ENCODE measurements around the gene SYTL3.
"Not testable (repeated sequence)": the region's sequence is repeated elsewhere in the genome, so short reads cannot be mapped to it uniquely, and the experiment has no call there.

SYTL3 gene

DNA sequence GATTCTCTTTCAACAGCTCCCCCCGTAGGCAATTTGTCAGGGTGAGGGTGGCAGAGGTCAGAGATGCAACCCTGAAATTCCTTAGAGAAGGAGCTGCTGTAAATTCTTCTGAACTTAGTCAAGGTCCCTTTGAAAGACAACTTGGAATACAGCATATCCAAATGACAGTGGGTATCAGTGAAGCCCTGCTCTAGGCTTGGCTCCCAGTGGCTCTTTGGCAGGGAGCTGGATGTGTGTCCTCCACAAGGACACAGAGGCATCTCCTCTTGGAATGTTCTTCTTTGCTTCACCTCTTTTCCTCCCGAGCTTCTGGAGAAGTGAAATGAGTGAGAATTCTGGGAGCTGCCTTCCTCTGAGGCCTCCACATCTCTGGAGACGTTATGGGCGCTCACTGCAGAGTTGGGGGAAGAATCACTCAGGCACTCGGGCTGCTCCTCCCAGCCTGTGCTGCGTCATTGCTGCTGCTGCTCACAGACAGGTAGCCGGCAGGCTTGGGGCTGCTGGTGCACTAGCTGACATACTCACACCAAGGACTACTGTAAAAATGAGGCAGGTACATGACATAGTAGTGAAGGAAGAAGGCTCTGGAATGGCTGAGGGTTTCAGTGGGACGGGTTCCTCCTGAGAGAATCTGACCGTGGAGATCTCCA, 39.4 kb upstream of the SYTL3 start:
- Histone ChIP-seq H3K4me3 (ENCODE audit: insufficient read depth, low read depth, low read length) (no peak overlapping the region), H3K9me3 (ENCODE audit: control insufficient read depth, low read length) (no peaks in the 10 kb centered on the region), H3K27ac (ENCODE audit: insufficient read depth, low read depth, low read length, poor library complexity, severe bottlenecking) (no peak overlapping the region), H3K27me3 (ENCODE audit: control insufficient read depth, insufficient read depth, low read length, poor library complexity, severe bottlenecking) (no peaks in the 10 kb centered on the region), H3K36me3 (ENCODE audit: control insufficient read depth, insufficient read depth, low read length) (peaks cover 21% of the 10 kb centered on the region), H3K4me1 (ENCODE audit: control insufficient read depth, insufficient read depth, low read length) (peaks cover 14% of the 10 kb centered on the region)
- WGBS, 2 experiments, result 89% methylated on average over 9 of the region's 9 CpGs

DNA sequence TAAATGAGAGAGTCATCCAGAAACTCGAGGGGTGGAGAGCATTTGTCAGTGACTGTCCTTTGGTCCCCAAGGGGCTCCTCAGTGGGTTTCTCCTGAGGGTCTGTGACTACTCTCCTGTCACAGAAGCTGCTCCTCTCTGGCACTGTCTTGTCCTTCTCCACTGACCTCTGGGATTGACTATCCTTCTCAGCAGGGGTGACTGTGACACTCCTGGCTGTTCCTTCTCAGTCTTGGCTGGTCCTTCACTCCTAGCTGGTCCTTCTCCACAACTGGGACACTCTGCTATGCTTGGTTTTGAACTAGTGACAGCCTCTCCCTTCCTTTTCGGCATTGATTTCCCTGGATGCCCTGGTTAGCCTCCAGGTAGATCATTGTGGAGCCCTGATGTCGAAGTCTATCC, 38.8 kb upstream of the SYTL3 start:
- peaks cover 15% of the 10 kb centered on the region for H3K36me3 ChIP-seq (ENCODE audit: control insufficient read depth, insufficient read depth, low read length)
- 91 to 96% methylated on average over 3 of the region's 3 CpGs for WGBS, 2 experiments
- H3K4me1 ChIP-seq (ENCODE audit: control insufficient read depth, insufficient read depth, low read length), result peaks cover 14% of the 10 kb centered on the region
- no peak overlapping the region for H3K4me3 ChIP-seq (ENCODE audit: insufficient read depth, low read depth, low read length)
- no peaks in the 10 kb centered on the region for H3K27me3 ChIP-seq (ENCODE audit: control insufficient read depth, insufficient read depth, low read length, poor library complexity, severe bottlenecking)
- H3K27ac ChIP-seq (ENCODE audit: insufficient read depth, low read depth, low read length, poor library complexity, severe bottlenecking), result peak overlapping the region; percentile 81
- H3K9me3 ChIP-seq (ENCODE audit: control insufficient read depth, low read length), result no peaks in the 10 kb centered on the region

DNA sequence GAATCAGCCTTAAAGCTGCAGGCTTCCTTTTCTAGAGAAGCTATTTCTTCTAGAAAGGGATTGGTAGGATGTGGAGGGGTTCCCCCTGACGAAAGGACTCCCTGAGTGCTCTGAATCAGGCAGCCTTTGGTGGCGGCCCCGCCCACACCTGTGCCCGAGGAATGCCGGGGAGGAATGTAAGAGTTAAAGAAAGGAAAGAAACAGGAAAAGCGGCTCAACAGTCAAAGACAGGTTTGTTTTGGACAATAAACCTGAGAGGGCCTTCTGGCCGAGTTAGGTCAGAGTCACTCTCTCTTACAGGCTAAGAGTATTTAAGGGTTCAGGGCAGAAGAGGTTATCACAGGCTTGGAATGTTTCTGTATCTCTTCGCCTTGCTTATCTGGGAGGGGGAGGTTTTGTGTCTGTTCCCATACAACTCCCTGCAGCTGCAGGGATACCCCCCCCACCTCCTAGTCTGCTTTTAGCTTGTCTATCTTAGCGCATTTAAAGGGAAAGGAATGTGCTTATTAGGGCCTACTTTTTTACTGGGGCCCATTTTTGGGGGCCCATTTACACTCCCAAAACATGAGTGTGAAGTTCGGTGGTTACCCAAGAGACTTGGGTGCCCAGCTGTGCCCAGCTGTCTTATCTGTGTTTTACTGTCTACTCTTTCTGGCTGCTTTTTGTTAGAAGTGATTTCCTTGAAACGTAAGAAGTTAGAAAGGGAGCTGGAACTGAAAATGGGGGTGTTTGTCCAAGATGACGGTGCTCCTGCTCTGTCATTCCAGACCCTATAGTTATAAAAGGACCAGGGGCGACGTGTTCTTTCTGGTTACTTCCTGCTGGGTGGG, 38.1 kb upstream of the SYTL3 start:
- WGBS, 2 experiments, result 47 to 51% methylated on average over 13 to 14 of the region's 14 CpGs

DNA sequence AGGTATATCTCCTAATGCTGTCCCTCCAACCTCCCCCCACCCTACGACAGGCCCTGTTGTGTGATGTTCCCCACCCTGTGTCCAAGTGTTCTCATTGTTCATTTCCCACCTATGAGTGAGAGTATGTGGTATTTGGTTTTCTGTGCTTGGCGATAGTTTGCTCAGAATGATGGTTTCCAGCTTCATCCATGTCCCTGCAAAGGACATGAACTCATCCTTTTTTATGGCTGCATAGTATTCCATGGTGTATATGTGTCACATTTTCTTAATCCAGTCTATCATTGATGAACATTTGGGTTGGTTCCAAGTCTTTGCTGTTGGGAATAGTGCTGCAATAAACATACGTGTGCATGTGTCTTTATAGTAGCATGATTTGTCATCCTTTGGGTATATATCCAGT, 35.2 kb upstream of the SYTL3 start:
- peaks cover 14% of the 10 kb centered on the region for H3K4me1 ChIP-seq (ENCODE audit: control insufficient read depth, insufficient read depth, low read length)
- H3K4me3 ChIP-seq (ENCODE audit: insufficient read depth, low read depth, low read length); H3K27ac ChIP-seq (ENCODE audit: insufficient read depth, low read depth, low read length, poor library complexity, severe bottlenecking); H3K36me3 ChIP-seq (ENCODE audit: control insufficient read depth, insufficient read depth, low read length); H3K9me3 ChIP-seq (ENCODE audit: control insufficient read depth, low read length); H3K27me3 ChIP-seq (ENCODE audit: control insufficient read depth, insufficient read depth, low read length, poor library complexity, severe bottlenecking): not testable (repeated sequence)
- 95% methylated on average over 1 to 3 of the region's 3 CpGs for WGBS, 2 experiments

More for the DNA sequence above, 38.1 kb upstream of the SYTL3 start:
- no peaks in the 10 kb centered on the region for H3K9me3 ChIP-seq (ENCODE audit: control insufficient read depth, low read length)
- no peaks in the 10 kb centered on the region for H3K27me3 ChIP-seq (ENCODE audit: control insufficient read depth, insufficient read depth, low read length, poor library complexity, severe bottlenecking)
- peaks cover 14% of the 10 kb centered on the region for H3K4me1 ChIP-seq (ENCODE audit: control insufficient read depth, insufficient read depth, low read length)
- H3K4me3 ChIP-seq (ENCODE audit: insufficient read depth, low read depth, low read length), result no peak overlapping the region
- peak overlapping the region; percentile 81 for H3K27ac ChIP-seq (ENCODE audit: insufficient read depth, low read depth, low read length, poor library complexity, severe bottlenecking)
- peaks cover 8% of the 10 kb centered on the region for H3K36me3 ChIP-seq (ENCODE audit: control insufficient read depth, insufficient read depth, low read length)

DNA sequence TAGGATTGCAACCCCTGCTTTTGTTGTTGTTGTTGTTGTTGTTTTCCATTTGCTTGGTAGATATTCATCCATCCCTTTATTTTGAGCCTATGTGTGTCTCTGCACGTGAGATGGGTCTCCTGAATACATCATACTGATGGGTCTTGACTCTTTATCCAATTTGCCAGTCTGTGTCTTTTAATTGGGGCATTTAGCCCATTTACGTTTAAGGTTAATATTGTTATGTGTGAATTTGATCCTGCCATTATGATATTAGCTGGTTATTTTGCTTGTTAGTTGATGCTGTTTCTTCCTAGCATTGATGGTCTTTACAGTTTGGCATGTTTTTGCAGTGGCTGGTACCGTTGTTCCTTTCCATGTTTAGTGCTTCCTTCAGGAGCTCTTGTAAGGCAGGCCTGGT, 31.6 kb upstream of the SYTL3 start:
- not testable (repeated sequence) for H3K9me3 ChIP-seq (ENCODE audit: control insufficient read depth, low read length); H3K4me3 ChIP-seq (ENCODE audit: insufficient read depth, low read depth, low read length); H3K36me3 ChIP-seq (ENCODE audit: control insufficient read depth, insufficient read depth, low read length); H3K4me1 ChIP-seq (ENCODE audit: control insufficient read depth, insufficient read depth, low read length); H3K27ac ChIP-seq (ENCODE audit: insufficient read depth, low read depth, low read length, poor library complexity, severe bottlenecking); H3K27me3 ChIP-seq (ENCODE audit: control insufficient read depth, insufficient read depth, low read length, poor library complexity, severe bottlenecking)
- WGBS, 2 experiments, result 95 to 97% methylated on average over 3 of the region's 3 CpGs

DNA sequence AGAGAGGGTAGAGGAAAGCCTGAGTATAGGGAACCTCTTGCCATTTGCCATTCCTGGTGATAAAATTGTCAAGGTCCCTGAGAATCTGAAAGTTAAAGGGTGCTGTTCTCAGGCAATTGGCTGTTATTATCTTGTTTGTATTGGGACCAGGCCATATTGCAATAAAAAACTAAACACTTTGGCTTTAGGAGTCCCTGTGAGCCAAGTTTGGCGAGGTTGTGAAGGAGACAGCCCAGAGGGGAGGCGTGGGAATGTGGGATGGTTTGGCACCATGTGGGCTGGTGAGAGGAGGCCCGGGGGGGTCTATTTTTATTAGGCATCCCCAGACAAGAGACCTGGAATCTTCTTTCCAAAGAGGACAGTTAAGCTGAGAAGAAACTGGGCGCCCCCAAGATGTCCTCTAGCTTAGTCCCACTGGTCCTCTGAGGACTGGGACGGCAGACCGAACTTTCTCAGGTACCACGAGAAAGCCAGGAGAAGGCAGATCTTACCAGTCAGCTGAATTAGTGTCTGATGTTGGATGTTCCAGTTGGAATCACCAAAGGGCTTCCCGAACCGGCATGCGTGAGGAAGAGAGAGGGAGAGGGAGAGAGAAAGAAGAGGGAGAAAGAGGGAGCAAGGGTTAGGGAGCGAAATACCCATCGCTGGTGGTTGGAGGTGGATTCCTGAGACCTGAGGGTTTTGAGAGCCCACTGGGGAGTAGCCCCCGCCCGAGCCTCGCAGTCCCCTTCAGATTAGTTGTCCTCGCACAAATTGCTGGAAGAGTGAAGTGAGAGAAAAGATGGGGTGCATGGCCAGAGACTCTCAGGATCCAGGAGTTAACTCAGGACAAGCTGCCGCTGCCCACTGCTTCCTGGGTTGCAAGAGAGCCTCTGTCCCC, 29.7 kb upstream of the SYTL3 start:
- Histone ChIP-seq H3K4me3 (ENCODE audit: insufficient read depth, low read depth, low read length) (no peak overlapping the region), H3K27me3 (ENCODE audit: control insufficient read depth, insufficient read depth, low read length, poor library complexity, severe bottlenecking) (no peaks in the 10 kb centered on the region), H3K4me1 (ENCODE audit: control insufficient read depth, insufficient read depth, low read length) (no peaks in the 10 kb centered on the region), H3K36me3 (ENCODE audit: control insufficient read depth, insufficient read depth, low read length) (no peaks in the 10 kb centered on the region), H3K9me3 (ENCODE audit: control insufficient read depth, low read length) (no peaks in the 10 kb centered on the region), H3K27ac (ENCODE audit: insufficient read depth, low read depth, low read length, poor library complexity, severe bottlenecking) (no peak overlapping the region)
- 96% methylated on average over 17 of the region's 17 CpGs for WGBS, 2 experiments

DNA sequence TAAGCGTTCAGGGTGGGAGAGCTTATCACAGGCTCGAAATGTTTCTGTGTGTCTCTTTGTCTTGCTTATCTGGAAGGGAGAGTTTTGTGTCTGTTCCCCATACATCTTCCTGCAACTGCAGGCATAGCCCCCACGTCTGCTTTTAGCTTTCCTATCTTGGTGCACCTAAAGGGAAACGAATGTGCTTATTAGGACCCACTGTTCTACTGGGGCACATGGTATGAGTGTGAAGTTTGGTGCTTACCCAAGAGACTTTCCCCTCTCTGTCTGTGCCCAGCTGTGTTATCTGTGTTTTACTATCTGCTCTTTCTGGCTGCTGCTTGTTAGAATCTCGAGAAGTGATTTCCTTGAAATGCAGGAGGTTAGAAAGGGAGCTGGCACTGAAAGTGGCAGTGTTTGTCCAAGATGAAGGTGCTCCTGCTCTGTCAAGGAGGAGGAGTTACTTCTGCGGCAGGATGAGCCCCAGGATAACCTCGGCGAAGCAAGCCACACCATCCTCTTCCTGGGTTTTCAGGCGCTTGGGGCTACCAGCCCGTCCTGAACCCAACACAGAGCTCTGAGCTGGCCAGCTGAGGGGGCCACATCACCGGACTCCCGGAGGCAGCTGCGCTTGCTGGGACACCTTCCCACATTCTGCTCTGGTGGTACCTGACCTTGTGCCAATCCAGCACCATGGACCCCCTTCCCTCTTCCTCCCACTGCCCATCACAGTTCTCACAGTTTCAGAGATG, 28.7 kb upstream of the SYTL3 start:
- Histone ChIP-seq H3K27me3 (ENCODE audit: control insufficient read depth, insufficient read depth, low read length, poor library complexity, severe bottlenecking) (no peaks in the 10 kb centered on the region), H3K4me1 (ENCODE audit: control insufficient read depth, insufficient read depth, low read length) (no peaks in the 10 kb centered on the region), H3K27ac (ENCODE audit: insufficient read depth, low read depth, low read length, poor library complexity, severe bottlenecking) (no peak overlapping the region), H3K4me3 (ENCODE audit: insufficient read depth, low read depth, low read length) (no peak overlapping the region), H3K36me3 (ENCODE audit: control insufficient read depth, insufficient read depth, low read length) (peaks cover 5% of the 10 kb centered on the region), H3K9me3 (ENCODE audit: control insufficient read depth, low read length) (no peaks in the 10 kb centered on the region)
- 91 to 93% methylated on average over 13 of the region's 13 CpGs for WGBS, 2 experiments

- H3K27me3 ChIP-seq (ENCODE audit: control insufficient read depth, insufficient read depth, low read length, poor library complexity, severe bottlenecking), result no peaks in the 10 kb centered on the region
- no peak overlapping the region for H3K4me3 ChIP-seq (ENCODE audit: insufficient read depth, low read depth, low read length)
- WGBS, 2 experiments, result 96 to 97% methylated on average over 24 of the region's 25 CpGs
- no peak overlapping the region for H3K27ac ChIP-seq (ENCODE audit: insufficient read depth, low read depth, low read length, poor library complexity, severe bottlenecking)
- peaks cover 5% of the 10 kb centered on the region for H3K36me3 ChIP-seq (ENCODE audit: control insufficient read depth, insufficient read depth, low read length)
- H3K9me3 ChIP-seq (ENCODE audit: control insufficient read depth, low read length), result no peaks in the 10 kb centered on the region
- H3K4me1 ChIP-seq (ENCODE audit: control insufficient read depth, insufficient read depth, low read length), result no peaks in the 10 kb centered on the region
Measured at GRCh38 chr6:158621694-158622544, 27.9 kb upstream of the SYTL3 start.

- Histone ChIP-seq H3K4me1 (ENCODE audit: control insufficient read depth, insufficient read depth, low read length) (no peaks in the 10 kb centered on the region), H3K9me3 (ENCODE audit: control insufficient read depth, low read length) (no peaks in the 10 kb centered on the region), H3K4me3 (ENCODE audit: insufficient read depth, low read depth, low read length) (no peak overlapping the region), H3K27ac (ENCODE audit: insufficient read depth, low read depth, low read length, poor library complexity, severe bottlenecking) (no peak overlapping the region), H3K36me3 (ENCODE audit: control insufficient read depth, insufficient read depth, low read length) (peaks cover 5% of the 10 kb centered on the region), H3K27me3 (ENCODE audit: control insufficient read depth, insufficient read depth, low read length, poor library complexity, severe bottlenecking) (no peaks in the 10 kb centered on the region)
- WGBS, 2 experiments, result 94 to 95% methylated on average over 10 of the region's 10 CpGs
Measured at GRCh38 chr6:158622545-158623190, 27.2 kb upstream of the SYTL3 start.

Measured in ectodermal cell (in vitro differentiated cells).